Activated CD4-positive, alpha-beta T cell treated with anti-CD3 and anti-CD28 coated beads for 4 hours (primary cell): Measurements from ENCODE around the gene ZDHHC9.

Experiments
- DNase-seq, 2 donors: peaks; one replicate each; pipeline ENCODE4 v3.0.0-alpha.2; 2020

The ZDHHC9 gene

DNA sequence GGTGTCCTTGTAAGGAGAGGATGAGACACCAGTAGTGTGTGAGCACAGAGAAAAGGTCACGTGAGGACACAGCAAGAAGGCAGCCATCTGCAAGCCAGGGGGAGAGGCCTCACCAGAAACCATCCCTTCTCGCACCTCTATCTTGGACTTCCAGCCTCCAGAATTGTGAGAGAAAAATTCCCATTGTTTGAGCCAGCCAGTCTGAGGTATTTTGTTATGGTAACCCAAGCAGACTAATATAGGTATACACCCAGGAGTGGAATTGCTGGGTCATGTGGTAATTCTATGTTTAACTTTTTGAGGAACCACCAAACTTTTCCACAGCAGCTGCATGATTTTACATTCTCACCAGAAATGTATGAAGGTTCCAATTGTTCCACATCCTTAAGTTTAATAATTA lies 25.6 kb downstream of the ZDHHC9 start:
- DNase-seq: no peak

DNA sequence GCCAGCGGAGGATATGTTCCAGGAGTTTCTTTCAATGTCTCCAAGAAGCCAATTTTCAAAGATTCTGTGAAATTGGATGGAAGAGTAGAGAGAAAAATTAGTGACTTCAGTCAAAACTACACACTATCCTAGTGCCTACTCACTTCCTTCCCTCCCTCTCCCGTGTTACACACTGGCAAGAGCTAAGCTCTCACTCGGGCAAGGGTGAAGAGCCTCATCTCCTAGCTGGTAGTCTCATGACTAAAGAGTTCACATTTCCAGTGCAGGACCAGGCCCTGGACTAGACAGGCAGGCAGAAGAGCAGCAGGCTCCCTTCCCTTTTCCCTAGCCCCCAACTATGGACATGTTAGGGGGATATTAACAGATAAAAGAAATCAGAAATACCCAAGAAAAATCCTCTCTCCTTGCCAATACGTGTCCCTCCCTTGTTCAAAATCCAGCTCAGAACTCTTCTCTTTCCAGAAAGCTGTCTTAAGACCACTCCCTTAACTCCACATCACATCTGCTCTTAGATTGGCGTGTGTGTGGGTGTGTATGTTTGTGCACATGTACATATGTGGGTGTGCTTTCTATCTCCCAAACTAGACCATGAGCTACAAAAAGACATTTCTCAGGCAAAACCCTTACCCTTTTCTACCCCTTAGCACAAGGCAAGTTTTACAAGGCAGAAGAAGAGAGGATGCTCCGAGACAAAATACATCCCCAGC lies 29.9 kb downstream of the ZDHHC9 start:
- no peak for DNase-seq

DNA sequence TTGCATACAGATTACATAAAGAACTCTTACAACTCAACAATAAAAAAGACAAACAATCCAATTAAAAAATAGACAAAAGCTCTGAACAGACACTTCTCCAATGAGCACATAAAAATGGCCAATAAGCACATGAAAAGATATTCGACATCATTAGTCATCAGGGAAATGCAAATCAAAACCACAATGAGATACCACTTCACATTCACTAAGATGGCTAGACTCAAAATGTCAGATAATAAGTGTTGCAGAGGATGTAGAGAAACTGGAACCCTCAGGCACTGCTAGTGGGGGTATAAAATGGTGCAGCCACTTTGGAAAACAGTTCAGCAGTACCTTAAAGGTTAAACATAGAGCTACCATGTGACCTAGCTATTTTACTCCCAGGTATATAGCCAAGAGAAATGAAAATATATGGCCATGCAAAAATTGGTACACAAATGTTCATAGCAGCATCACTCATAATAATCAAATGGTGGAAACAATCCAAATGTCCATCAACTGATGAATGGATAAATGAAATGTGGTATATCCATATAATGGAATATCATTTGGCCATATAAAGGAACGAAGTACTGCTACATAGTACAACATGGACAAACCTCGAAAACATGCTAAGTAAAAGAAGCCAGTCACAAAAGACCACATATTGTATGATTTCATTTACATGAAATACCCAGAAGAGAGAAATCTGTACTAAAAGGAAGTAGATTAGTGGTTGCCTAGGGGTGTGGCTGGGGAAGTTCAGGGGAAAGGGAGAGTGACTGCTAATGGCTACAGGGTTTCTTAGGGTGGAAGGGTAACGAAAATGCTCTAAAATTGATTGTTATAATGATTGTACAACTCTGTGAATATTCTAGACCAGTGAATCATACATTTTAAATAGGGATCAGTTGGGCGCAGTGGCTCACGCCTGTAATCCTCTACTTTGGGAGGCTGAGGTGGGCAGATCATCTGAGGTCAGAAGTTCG lies 34.6 kb downstream of the ZDHHC9 start:
- no peak for DNase-seq

DNA sequence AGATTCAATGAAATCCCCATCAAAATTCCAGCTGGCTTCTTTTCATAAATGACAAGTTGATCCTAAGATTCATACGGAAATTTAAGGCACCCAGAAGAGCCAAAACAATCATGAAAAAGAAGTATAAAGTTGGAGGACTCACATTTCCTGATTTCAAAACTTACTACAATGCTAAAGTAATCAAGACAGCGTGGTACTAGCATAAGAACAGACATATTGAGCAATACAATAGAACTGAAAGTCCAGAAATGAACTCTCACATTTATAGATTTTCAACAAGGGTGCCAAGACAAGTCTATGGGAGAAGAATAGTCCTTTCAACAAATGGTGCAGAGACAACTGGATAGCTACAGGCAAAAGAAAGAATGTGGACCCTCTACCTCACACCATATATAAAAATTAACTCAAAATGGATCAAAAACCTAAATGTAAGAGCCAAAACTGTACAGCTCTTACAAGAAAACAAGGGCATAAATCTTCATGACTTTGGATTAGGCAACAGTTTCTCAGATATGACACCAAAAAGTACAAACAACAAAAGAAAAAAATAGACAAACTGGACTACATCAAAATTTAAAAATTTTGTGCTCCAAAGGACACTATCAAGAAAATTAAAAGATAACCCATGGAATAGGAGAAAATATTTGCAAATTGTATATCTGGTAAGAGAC lies 35.4 kb downstream of the ZDHHC9 start:
- DNase-seq: no peak

DNA sequence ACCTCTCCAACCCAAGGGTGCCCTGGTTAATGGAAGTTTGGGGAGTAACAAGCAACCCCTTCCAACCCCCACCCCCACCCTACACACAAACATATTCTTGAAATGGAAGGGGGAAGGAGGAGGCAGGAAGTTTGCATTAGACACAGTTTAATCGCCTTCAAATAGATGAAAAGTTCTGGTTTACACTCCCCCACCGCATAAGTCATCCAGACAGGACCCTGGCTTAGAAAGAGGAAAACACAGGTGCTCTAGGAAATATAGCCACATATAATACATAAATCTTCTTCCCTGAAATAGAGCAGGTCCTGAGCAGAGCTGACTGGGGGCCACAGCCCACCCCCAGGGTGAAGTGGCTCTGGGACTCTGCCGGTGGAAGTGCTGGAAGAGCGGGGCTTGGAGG lies 38.9 kb downstream of the ZDHHC9 start:
- no peak for DNase-seq

DNA sequence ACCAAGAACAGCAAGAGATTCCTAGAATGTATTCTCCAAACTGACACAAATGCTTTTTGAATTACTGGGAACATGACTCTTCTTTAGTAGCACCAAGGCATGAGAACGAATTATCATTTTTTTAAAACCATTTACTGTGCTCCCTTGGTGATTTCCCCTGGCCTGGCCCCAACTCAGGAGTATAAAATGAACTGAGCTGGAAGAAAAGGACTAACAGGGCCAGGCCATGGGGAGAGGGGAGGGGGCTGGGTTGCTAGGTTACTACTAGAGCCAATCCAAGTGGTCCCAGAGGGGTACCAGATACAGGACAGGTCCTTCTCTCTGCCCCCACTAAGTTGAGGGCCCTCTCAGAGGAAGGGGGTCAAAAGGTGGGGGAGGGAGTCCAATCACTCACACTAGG lies 40.8 kb downstream of the ZDHHC9 start:
- DNase-seq: no peak

DNA sequence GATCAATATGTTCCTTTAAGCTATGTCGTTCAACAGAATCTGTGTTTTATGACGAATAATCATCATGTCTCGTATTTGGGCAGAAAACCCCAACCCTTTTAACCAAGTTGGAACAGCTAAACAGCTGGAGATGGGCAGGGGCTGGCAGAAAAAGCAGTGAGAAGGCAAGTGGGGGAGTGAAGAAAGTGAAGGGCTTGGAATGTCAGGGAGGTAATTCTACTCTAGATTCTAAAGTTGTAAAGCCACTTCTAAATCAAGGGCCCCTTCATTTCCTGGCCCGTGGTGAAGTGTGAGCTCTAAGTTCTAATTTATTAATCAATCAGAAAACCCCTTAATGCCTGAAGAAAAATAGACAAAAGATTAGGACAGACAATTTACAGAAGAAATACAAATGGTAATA lies 43.5 kb downstream of the ZDHHC9 start:
- no peak for DNase-seq

DNA sequence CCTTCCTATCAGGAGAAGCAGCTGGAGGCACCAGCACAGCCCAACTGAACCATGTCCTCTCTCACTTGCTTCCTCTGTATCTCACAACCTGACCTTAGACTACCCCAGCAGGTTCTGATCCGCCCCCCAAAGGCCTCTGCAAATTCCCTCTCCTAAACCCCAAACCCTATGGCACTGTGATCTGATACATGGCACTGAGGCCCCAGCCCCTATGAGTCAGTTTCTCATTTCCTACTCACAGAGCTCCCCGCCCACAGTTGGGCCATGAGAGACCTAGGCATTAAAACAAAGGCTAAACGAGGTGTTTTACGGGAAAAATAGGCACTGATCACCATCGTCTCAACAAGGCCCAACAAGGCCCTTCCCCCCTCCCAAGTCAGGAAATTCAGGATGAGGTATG lies 44.8 kb downstream of the ZDHHC9 start:
- peak; percentile 20 to 31 for DNase-seq

DNA sequence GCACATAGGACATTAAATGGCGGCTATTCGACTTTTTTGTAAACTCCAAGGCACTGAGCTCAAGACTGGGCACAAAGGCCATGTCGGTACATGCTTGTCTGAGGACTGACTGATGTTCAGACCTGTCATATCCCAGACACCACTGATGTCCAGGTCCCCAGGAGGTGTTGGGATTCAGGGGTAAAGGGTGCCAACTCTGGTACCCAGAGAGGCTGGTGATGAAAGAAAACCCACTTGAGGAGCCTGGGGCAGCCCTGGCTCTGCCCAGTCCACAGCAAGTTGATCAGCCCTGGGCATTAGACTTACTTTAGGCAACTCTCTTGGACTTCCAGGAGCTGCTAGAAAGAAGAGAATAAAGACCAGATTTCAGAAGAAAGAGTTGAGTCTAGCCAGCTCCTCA lies 45.2 kb downstream of the ZDHHC9 start:
- no peak for DNase-seq

DNA sequence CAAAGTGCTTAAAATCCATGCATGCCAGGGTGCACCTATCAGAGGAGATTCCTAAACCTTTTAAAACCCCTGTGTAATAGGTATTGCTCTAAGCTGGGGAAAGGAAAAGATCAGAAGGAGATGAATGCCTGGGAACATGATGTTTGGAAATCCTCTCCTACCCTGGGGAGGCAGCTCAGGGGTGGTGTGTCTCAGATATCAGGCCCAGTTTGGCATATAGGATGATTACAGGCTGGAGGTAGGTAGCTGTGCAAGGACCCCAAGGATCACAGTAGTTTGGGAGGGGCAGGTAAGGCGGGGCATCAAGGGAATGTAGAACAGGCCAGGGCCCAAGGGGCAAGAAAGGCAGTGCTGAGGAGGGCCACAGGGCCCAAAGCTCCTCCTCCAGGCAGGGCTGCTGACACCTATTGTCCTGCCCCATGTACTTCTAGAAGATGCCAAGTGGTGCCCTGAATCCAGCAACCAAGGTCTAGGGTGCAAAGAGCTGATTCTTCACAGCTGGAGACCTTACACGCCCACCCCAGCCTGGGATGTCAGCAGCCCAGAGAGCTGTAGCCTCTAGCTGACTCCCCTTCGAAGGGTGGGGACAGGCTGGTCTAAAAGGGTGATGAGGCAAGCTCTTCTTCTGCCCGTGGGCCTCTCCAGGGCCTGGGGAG lies 46.3 kb downstream of the ZDHHC9 start:
- DNase-seq: no peak

DNA sequence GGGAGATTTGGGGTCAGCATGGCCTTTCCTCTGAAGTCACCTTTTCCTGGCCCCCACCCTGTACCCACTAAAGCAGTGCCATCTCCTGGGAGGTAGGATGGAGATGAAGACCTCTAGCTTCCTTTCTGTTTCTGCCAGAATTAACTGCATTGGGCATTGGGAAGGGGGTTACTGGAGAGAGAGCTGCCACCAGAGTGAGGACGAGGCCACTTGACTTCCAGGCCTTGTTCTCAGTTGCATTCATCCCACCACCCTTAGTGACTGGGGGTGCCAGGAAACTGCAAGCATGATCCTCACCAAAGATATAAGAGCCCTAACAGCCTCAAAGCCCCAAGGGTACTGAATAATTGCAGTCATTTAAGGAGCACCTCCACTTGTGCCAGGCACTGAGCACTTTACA lies 48.1 kb downstream of the ZDHHC9 start:
- no peak for DNase-seq

DNA sequence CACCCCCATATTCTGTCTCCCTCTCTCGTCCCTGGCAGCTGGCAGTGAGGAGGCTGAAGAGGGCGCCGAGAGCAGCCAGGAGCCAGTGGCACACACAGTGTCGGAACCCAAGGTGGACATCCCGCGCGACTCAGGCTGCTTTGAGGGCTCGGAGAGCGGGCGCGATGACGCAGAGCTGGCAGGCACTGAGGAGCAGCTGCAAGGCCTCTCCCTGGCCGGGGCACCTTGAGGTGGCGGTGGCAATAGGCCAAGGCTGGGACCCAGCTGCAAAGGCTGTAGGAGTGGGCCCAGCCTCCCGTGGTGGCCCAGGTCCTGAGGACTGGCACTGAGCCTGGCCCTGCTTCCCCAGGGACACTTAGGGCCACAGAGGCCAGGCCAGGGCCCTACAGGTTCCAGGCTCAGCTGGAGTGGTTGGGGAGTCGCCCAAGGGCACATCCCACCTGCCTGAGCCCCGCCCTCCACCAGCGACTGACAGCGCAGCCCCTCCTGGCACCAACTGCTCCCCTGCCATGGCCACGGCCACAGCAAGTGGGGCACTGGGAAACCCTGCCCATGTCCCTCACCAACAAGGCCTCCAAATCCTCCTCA lies 50.0 kb downstream of the ZDHHC9 start:
- DNase-seq: no peak

DNA sequence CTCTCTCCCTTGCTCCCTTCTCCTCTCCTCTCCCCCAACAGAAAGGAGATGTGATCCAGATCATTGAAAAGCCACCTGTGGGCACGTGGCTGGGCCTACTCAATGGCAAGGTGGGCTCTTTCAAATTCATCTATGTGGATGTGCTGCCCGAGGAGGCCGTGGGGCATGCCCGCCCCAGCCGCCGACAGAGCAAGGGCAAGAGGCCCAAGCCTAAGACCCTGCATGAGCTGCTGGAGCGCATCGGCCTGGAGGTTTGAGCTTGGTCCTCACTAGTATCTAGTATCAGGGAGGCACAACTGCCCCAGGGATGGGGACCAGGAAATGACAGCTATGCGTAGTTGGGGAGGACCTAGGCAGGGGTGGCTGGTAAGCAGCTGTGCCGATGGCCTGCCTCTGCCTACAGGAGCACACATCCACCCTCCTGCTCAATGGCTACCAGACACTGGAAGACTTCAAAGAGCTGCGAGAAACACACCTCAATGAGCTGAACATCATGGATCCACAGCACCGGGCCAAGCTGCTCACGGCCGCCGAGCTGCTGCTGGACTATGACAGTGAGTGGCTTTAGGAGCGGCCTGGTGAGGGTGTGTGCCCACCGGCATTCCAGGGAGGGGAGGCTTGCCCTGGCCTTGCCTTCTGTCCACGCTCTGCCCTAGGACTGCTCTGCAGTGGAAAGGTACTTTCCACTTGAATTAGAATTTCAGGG lies 50.9 kb downstream of the ZDHHC9 start:
- DNase-seq: no peak

DNA sequence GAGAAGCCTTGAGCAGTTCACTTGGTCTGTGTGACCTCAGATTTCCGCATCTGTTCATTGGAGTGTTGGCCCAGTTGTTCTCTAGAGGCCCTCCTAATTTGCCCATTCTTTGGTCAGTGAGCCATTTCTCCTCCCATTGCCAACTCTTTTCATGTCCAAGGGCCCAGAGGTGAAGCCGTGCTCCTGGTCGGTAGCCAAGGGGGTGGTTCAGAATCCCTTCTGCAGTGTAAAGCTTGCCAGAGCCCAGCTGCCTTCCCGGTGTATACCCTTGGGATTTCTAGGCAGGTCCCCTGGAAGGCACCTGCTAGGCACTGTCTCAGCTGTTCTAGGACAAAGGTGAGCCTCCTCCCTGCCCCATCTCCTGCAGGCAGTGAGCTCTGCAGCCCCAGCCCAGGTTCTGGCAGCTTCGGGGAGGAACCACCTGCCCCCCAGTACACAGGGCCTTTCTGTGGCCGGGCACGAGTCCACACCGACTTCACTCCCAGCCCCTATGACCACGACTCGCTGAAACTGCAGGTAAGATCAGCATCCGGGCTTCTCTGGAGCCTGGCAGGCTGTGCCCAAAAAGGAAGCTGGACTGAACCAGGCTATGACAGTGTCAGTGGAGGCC lies 51.6 kb downstream of the ZDHHC9 start:
- DNase-seq: no peak

DNA sequence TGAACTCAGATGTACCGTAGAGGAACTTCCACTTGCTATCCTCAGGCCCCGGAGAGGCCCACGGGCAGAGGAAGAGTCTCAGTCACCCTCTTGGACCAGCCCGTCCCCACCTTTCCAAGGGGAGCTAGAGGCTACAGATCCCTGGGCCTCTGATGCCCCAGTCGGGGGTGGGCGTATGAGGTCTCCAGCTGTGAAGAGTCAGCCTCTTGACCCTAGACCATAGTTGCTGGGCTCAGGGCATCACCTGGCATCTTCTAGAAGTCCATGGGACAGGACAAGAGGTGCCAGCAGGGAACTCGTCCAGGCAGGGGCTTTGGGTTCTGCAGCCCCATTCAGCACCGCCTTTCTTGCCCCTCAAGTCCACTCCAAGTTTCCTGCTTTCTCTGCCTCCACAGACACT lies 52.4 kb downstream of the ZDHHC9 start:
- no peak for DNase-seq

DNA sequence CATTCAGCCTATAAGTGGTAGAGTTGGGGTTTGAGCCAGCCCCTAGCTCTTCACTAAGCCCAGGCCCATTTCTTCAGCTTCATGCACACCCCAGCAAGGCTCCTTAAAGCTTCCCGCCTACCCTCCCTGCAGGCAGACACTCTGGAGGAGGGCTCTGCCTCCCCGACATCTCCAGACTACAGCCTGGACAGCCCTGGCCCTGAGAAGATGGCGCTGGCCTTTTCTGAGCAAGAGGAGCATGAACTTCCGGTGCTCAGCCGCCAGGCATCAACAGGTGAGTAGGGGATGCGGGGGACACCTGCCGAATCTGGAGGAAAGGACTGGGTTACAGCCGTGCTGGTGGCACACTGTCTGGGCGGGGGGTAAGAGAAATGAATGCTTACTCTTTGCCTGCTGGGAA lies 52.9 kb downstream of the ZDHHC9 start:
- DNase-seq: no peak

DNA sequence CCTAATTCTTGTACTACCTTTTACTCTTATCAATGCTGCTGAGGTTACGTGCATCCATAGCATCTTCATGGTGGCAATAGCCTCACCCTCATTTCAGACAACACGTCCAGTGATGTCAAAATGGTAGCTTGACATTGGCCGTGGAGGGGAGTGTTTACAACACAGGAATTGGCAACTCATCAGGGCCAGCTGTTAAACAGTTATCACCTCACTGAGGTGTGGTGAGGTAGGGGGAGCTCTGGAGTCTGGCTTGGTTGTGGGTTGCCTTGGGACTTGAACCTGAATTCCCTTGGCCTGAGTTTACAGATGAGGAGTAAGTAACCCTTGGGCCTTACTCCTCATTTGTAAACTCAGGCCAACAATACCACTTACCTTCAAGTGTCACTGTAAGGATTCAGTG lies 53.5 kb downstream of the ZDHHC9 start:
- DNase-seq: no peak

DNA sequence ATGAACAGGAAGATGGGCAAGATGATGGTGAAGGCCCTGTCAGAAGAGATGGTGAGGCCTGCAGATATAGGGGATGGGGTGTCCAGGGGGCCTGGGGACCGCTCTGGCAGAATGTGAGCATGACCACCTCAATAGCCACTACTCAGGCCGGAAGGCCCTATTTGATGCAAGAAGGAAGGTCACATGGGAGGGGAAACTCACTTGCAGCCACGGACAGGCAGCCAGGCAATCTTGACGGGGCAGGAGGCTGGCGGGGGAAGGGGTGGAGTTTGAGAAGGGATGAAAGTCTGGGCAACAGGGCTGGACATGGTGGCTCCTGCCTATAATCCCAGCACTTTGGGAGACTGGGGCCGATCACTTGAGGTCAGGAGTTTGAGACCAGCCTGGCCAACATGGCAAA lies 55.2 kb downstream of the ZDHHC9 start:
- DNase-seq: no peak

DNA sequence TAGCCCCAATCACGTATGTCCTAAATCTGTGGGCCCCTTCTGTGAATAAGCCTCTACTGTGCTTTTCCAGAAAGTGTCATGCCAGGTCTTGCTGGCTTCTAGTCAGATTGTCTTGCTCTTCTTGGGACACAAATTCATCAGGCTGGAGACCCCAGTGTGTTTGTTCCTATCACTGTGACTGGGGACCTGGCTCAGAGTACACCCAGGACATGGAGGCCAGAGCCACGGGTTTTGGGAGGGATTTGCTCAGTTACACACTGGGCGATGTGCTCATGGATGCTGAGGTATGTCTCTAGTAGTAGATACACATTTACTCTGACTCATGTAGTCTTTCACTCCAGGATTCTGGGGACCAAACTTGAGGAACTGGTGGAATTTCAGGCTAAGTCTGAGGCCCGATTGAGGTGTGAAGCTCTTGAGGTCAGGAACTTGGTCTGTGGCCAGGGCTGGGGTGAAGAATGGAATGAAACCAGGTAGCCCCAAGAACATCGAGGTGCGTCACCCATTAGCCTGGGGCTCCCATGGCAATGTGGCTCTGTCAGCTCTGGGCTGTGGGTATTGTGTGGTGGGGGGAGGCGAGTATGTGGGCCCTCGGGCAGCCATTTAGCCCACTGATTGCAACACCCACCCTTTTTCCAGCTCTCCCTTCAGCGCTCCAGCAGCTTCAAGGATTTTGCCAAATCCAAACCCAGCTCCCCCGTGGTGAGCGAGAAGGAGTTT lies 56.2 kb downstream of the ZDHHC9 start:
- no peak for DNase-seq

DNA sequence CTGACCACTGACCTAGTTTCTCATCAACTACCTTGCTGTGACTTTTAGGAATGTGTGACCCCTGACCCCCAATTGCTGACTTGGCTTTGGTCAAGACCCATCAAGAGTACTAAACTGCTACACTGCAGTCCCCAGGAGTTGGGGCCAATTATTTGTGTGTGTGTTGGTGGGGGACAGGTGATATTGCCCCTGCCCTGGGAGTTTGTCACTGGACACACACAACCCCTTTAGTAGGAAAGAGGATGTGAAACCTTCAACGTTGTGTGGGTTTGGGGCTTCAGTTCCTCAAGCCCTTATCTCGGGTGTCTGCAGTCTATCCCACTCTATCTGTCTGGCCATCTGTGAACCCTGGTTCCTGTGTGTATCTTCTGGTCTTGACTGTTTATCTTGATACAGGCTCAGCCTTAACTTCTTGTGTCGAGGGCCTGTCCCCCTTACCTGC lies 57.5 kb downstream of the ZDHHC9 start:
- DNase-seq: no peak
